ENCODE data around the gene TTLL11. TPM values are rescaled to one million over a fixed set of nuclear protein-coding genes. Genes with fewer than 3 reads are reported as not detected.

The TTLL11 gene
- total and polyA plus RNA-seq, 4 donors = 3.6 to 7.8 (median 5.9) TPM

GRCh38 chr9:121963528-121963995 lies 129.5 kb downstream of the TTLL11 start:
- Histone ChIP-seq H3K4me3 (no peak overlapping the region), H3K36me3 (ENCODE audit: control insufficient read depth in 4 of 4, insufficient read depth in 4 of 4, low read length in 4 of 4) (peaks cover 0 to 2% (median 2%) of the 10 kb centered on the region in 4 donors), H3K9ac (ENCODE audit: insufficient read depth in 1 of 2, low read length in 2 of 2) (no peak overlapping the region), H3K27ac (ENCODE audit: low read depth in 1 of 2, low read length in 1 of 2) (no peak overlapping the region), H3K9me3 (ENCODE audit: control insufficient read depth in 4 of 4, insufficient read depth in 3 of 4, low read length in 3 of 4) (no peaks in the 10 kb centered on the region), H3K27me3 (ENCODE audit: control insufficient read depth in 3 of 3, insufficient read depth in 3 of 3, low read length in 2 of 3) (no peaks in the 10 kb centered on the region), H3K4me1 (ENCODE audit: control insufficient read depth in 5 of 5, insufficient read depth in 5 of 5, low read length in 5 of 5) (no peaks in the 10 kb centered on the region)
- 67 to 68% methylated on average over 8 of the region's 8 CpGs for WGBS, 2 donors
- no peak for TF ChIP-seq CTCF (IDR thresholded peaks at IDR 0.05; ENCODE audit: control extremely low read depth, extremely low read depth)
- DNase-seq = no peak
- ATAC-seq (ENCODE audit: insufficient read depth, low FRiP score) = no peak

- Histone ChIP-seq H3K4me1 (ENCODE audit: control insufficient read depth in 5 of 5, insufficient read depth in 5 of 5, low read length in 5 of 5) (no peaks in the 10 kb centered on the region), H3K9me3 (ENCODE audit: control insufficient read depth in 4 of 4, insufficient read depth in 3 of 4, low read length in 3 of 4) (no peaks in the 10 kb centered on the region), H3K27me3 (ENCODE audit: control insufficient read depth in 3 of 3, insufficient read depth in 3 of 3, low read length in 2 of 3) (no peaks in the 10 kb centered on the region), H3K27ac (ENCODE audit: low read depth in 1 of 2, low read length in 1 of 2) (no peak overlapping the region), H3K36me3 (ENCODE audit: control insufficient read depth in 4 of 4, insufficient read depth in 4 of 4, low read length in 4 of 4) (peaks cover 0 to 2% (median 2%) of the 10 kb centered on the region in 4 donors), H3K4me3 (no peak overlapping the region), H3K9ac (ENCODE audit: insufficient read depth in 1 of 2, low read length in 2 of 2) (no peak overlapping the region)
- WGBS, 2 donors = 98 to 100% methylated on average over 1 of the region's 1 CpG
- TF ChIP-seq CTCF (IDR thresholded peaks at IDR 0.05; ENCODE audit: control extremely low read depth, extremely low read depth) = no peak
- no peak for DNase-seq
- no peak for ATAC-seq (ENCODE audit: insufficient read depth, low FRiP score)
Observed at GRCh38 chr9:121962421-121962820, 130.7 kb downstream of the TTLL11 start.

GRCh38 chr9:121960665-121961064 lies 132.4 kb downstream of the TTLL11 start:
- H3K27me3 ChIP-seq (ENCODE audit: control insufficient read depth in 3 of 3, insufficient read depth in 3 of 3, low read length in 2 of 3) = no peaks in the 10 kb centered on the region
- H3K4me3 ChIP-seq = no peak overlapping the region
- no peak for DNase-seq
- H3K36me3 ChIP-seq (ENCODE audit: control insufficient read depth in 4 of 4, insufficient read depth in 4 of 4, low read length in 4 of 4) = peaks cover 0 to 2% (median 2%) of the 10 kb centered on the region in 4 donors
- H3K4me1 ChIP-seq (ENCODE audit: control insufficient read depth in 5 of 5, insufficient read depth in 5 of 5, low read length in 5 of 5) = no peaks in the 10 kb centered on the region
- no peak for ATAC-seq (ENCODE audit: insufficient read depth, low FRiP score)
- WGBS, 2 donors = 93 to 96% methylated on average over 7 of the region's 7 CpGs
- TF ChIP-seq CTCF (IDR thresholded peaks at IDR 0.05; ENCODE audit: control extremely low read depth, extremely low read depth) = no peak
- no peaks in the 10 kb centered on the region for H3K9me3 ChIP-seq (ENCODE audit: control insufficient read depth in 4 of 4, insufficient read depth in 3 of 4, low read length in 3 of 4)
- H3K9ac ChIP-seq (ENCODE audit: insufficient read depth in 1 of 2, low read length in 2 of 2) = no peak overlapping the region
- H3K27ac ChIP-seq (ENCODE audit: low read depth in 1 of 2, low read length in 1 of 2) = no peak overlapping the region

- Histone ChIP-seq H3K27ac (ENCODE audit: low read depth in 1 of 2, low read length in 1 of 2) (no peak overlapping the region), H3K27me3 (ENCODE audit: control insufficient read depth in 3 of 3, insufficient read depth in 3 of 3, low read length in 2 of 3) (no peaks in the 10 kb centered on the region), H3K4me3 (no peak overlapping the region), H3K9me3 (ENCODE audit: control insufficient read depth in 4 of 4, insufficient read depth in 3 of 4, low read length in 3 of 4) (no peaks in the 10 kb centered on the region), H3K36me3 (ENCODE audit: control insufficient read depth in 4 of 4, insufficient read depth in 4 of 4, low read length in 4 of 4) (peaks cover 0 to 2% (median 0%) of the 10 kb centered on the region in 4 donors), H3K4me1 (ENCODE audit: control insufficient read depth in 5 of 5, insufficient read depth in 5 of 5, low read length in 5 of 5) (peaks cover 2 to 16% (median 6%) of the 10 kb centered on the region in 5 donors), H3K9ac (ENCODE audit: insufficient read depth in 1 of 2, low read length in 2 of 2) (no peak overlapping the region)
- 53 to 70% methylated on average over 4 of the region's 4 CpGs for WGBS, 2 donors
- ATAC-seq (ENCODE audit: insufficient read depth, low FRiP score) (no peak), DNase-seq (no peak)
- TF ChIP-seq CTCF (IDR thresholded peaks at IDR 0.05; ENCODE audit: control extremely low read depth, extremely low read depth) = no peak
Observed at GRCh38 chr9:121958530-121958929, 134.6 kb downstream of the TTLL11 start.
